H9 (cell line): ENCODE measurements around the gene PRAF2. TPM values are rescaled to one million over a fixed set of nuclear protein-coding genes. Genes with fewer than 3 reads are reported as not detected.
A peak's percentile ranks its signal among the peaks of the same experiment; 100 is the strongest.

ENCODE experiments used
- DNase-seq: peaks from one replicate; pipeline ENCODE4 v3.0.0-alpha.2; 2017
- H2AFZ ChIP-seq: one replicate; pipeline ENCODE4 v1.6.1; 2013; ENCODE audit warnings: mild to moderate bottlenecking, low read length, control low read depth, moderate library complexity
- H2AK5ac ChIP-seq: 2 replicates; pipeline ENCODE4 v1.6.1; 2013; ENCODE audit warnings: low read length, control low read depth, mixed read lengths; ENCODE audit not compliant: insufficient read length
- H2BK120ac ChIP-seq: one replicate; pipeline ENCODE4 v1.6.1; 2013; ENCODE audit warnings: low read depth, mild to moderate bottlenecking, low read length, control low read depth, inconsistent platforms; ENCODE audit not compliant: poor library complexity, severe bottlenecking
- H2BK12ac ChIP-seq: 2 replicates; pipeline ENCODE4 v1.6.1; 2013; ENCODE audit warnings: low read length, control low read depth, mixed read lengths, low read depth; ENCODE audit not compliant: insufficient read length
- H2BK15ac ChIP-seq: 2 replicates; pipeline ENCODE4 v1.6.1; 2013; ENCODE audit warnings: low read depth, low read length, control low read depth
- H2BK20ac ChIP-seq: one replicate; pipeline ENCODE4 v1.6.1; 2013; ENCODE audit warnings: low read depth, mild to moderate bottlenecking, low read length, control low read depth, inconsistent platforms; ENCODE audit not compliant: poor library complexity, severe bottlenecking
- H2BK5ac ChIP-seq: 2 replicates; pipeline ENCODE4 v1.6.1; 2013; ENCODE audit warnings: low read length, control low read depth, mixed read lengths; ENCODE audit not compliant: insufficient read length
- H3K14ac ChIP-seq: 2 replicates; pipeline ENCODE4 v1.6.1; 2013; ENCODE audit warnings: low read length, control low read depth; ENCODE audit not compliant: insufficient read depth
- H3K18ac ChIP-seq: 2 replicates; pipeline ENCODE4 v1.6.1; 2013; ENCODE audit warnings: low read depth, mild to moderate bottlenecking, mixed read lengths, low read length, control low read depth; ENCODE audit not compliant: insufficient read length
- H3K23ac ChIP-seq: 2 replicates; pipeline ENCODE4 v1.6.1; 2013; ENCODE audit warnings: low read length, control low read depth, mixed read lengths, low read depth; ENCODE audit not compliant: insufficient read length
- H3K23me2 ChIP-seq: 2 replicates; pipeline ENCODE4 v1.6.1; 2013; ENCODE audit warnings: low read depth, mild to moderate bottlenecking, mixed read lengths, low read length, control low read depth; ENCODE audit not compliant: insufficient read length, poor library complexity, severe bottlenecking
- H3K27ac ChIP-seq: 2 replicates; pipeline ENCODE4 v1.5.1; 2013; ENCODE audit warnings: low read length, control low read depth, mixed read lengths, low read depth; ENCODE audit not compliant: insufficient read length
- H3K27me3 ChIP-seq: 2 replicates; pipeline ENCODE4 v1.6.1; 2013; ENCODE audit warnings: low read length, control low read depth, inconsistent platforms; ENCODE audit not compliant: insufficient read depth
- H3K4ac ChIP-seq: 2 replicates; pipeline ENCODE4 v1.6.1; 2013; ENCODE audit warnings: low read depth, mild to moderate bottlenecking, control low read depth, inconsistent platforms, low read length, moderate library complexity
- H3K4me1 ChIP-seq: 2 replicates; pipeline ENCODE4 v1.6.1; 2013; ENCODE audit warnings: low read length, control low read depth, inconsistent platforms; ENCODE audit not compliant: insufficient read depth
- H3K4me2 ChIP-seq: 2 replicates; pipeline ENCODE4 v1.6.1; 2013; ENCODE audit warnings: low read length, control low read depth, mixed read lengths; ENCODE audit not compliant: insufficient read length, insufficient read depth
- H3K56ac ChIP-seq: 2 replicates; pipeline ENCODE4 v1.6.1; 2013; ENCODE audit warnings: low read depth, mild to moderate bottlenecking, mixed read lengths, low read length, control low read depth; ENCODE audit not compliant: insufficient read length
- H3K79me1 ChIP-seq: 2 replicates; pipeline ENCODE4 v1.6.1; 2013; ENCODE audit warnings: low read depth, mild to moderate bottlenecking, moderate library complexity, low read length, control low read depth, inconsistent platforms; ENCODE audit not compliant: insufficient read depth, poor library complexity, severe bottlenecking
- H3K79me2 ChIP-seq: 2 replicates; pipeline ENCODE4 v1.6.1; 2013; ENCODE audit warnings: low read length, control low read depth, inconsistent platforms; ENCODE audit not compliant: insufficient read depth
- H3K9ac ChIP-seq: 2 replicates; pipeline ENCODE4 v1.6.1; 2013; ENCODE audit warnings: low read length, control low read depth, mixed read lengths; ENCODE audit not compliant: insufficient read length; ENCODE audit errors: extremely low read depth
- H3K9me3 ChIP-seq: one replicate; pipeline ENCODE4 v1.6.1; 2013; ENCODE audit warnings: low read depth, low read length, inconsistent platforms; ENCODE audit not compliant: control insufficient read depth
- H3T11ph ChIP-seq: one replicate; pipeline ENCODE4 v1.6.1; 2013; ENCODE audit warnings: mild to moderate bottlenecking, low read length, control low read depth, inconsistent platforms
- H4K20me1 ChIP-seq: one replicate; pipeline ENCODE4 v1.6.1; 2013; ENCODE audit not compliant: control insufficient read depth, insufficient read length, insufficient read depth
- H4K5ac ChIP-seq: 2 replicates; pipeline ENCODE4 v1.6.1; 2013; ENCODE audit warnings: low read depth, mild to moderate bottlenecking, mixed read lengths, low read length, control low read depth; ENCODE audit not compliant: insufficient read length
- H4K8ac ChIP-seq: replicated peaks from 2 replicates; pipeline ENCODE4 v1.6.1; 2013; ENCODE audit warnings: low read length, control low read depth, mixed read lengths, low read depth; ENCODE audit not compliant: insufficient read length
- H4K91ac ChIP-seq: 2 replicates; pipeline ENCODE4 v1.6.1; 2013; ENCODE audit warnings: low read depth, mild to moderate bottlenecking, moderate library complexity, mixed read lengths, low read length, control low read depth; ENCODE audit not compliant: insufficient read length
- H3K27ac Mint-ChIP-seq, 3 experiments: 2 replicates in 2 of 3; 3 replicates in 1 of 3; pipeline ENCODE4 v1.8.0; 2020 to 2021; ENCODE audit warnings: mixed read lengths in 3 of 3, mild to moderate bottlenecking in 1 of 3, moderate library complexity in 1 of 3
- H3K27me3 Mint-ChIP-seq: 2 replicates; pipeline ENCODE4 v1.8.0; 2021; ENCODE audit warnings: low read depth, mild to moderate bottlenecking, moderate library complexity, mixed read lengths
- H3K36me3 Mint-ChIP-seq, 3 experiments: 2 replicates in 2 of 3; 3 replicates in 1 of 3; pipeline ENCODE4 v1.8.0; 2020 to 2021; ENCODE audit warnings: low read depth in 3 of 3, mixed read lengths in 3 of 3; ENCODE audit not compliant: insufficient read depth in 1 of 3
- H3K4me1 Mint-ChIP-seq, 2 experiments: 2 replicates each; pipeline ENCODE4 v1.8.0; 2020; ENCODE audit warnings: mixed read lengths in 2 of 2
- H3K4me3 Mint-ChIP-seq, 2 experiments: 2 replicates in 1 of 2; 3 replicates in 1 of 2; pipeline ENCODE4 v1.8.0; 2020 to 2021; ENCODE audit warnings: mild to moderate bottlenecking in 2 of 2, mixed read lengths in 2 of 2, moderate library complexity in 1 of 2
- H3K9me3 Mint-ChIP-seq, 2 experiments: 2 replicates in 1 of 2; 3 replicates in 1 of 2; pipeline ENCODE4 v1.8.0; 2020; ENCODE audit warnings: mild to moderate bottlenecking in 2 of 2, mixed read lengths in 2 of 2, moderate library complexity in 1 of 2
- CTCF ChIP-seq: fragments of 200-600 bp; sonication (generic); conservative IDR thresholded peaks from 3 replicates; pipeline ENCODE4 v1.8.0; 2021; ENCODE audit warnings: antibody characterized with exemption, mild to moderate bottlenecking
- WGBS: extraction: QIAGEN DNeasy Blood & Tissue Kit; methylation state at CpG from one replicate; pipeline ENCODE4 v1.1.7; 2013; ENCODE audit warnings: missing lambda C conversion rate, low lambda C conversion rate, mixed read lengths; ENCODE audit not compliant: insufficient read length; ENCODE audit errors: extremely low coverage; 5-methylcytosine and 5-hydroxymethylcytosine counted together
- total RNA-seq: library from RNA; stranded (reverse); gene quantifications from 2 replicates; pipeline ENCODE4 v1.2.1, GENCODE V29; 2021

PRAF2 gene
- total RNA-seq, 1 experiment from 2014 or later, result 13.4 TPM

- Histone ChIP-seq H2AK5ac (no peak overlapping the region), H2BK15ac (no peak overlapping the region), H3K27me3 (no peaks in the 10 kb centered on the region), H2AFZ (no peak overlapping the region), H3K23ac (no peak overlapping the region), H3K4me2 (no peak overlapping the region), H3K18ac (no peak overlapping the region), H3K4me1 (no peaks in the 10 kb centered on the region), H3K9me3 (no peaks in the 10 kb centered on the region), H2BK20ac (no peak overlapping the region), H3K14ac (no peak overlapping the region; the same call in 1 of the 2 replicates), H4K8ac (no peak overlapping the region), H3K79me1 (peaks cover 2% of the 10 kb centered on the region), H4K5ac (no peak overlapping the region), H3K23me2 (peaks cover 2% of the 10 kb centered on the region), H2BK12ac (no peak overlapping the region), H4K91ac (no peak overlapping the region), H2BK5ac (no peak overlapping the region), H3T11ph (no peak overlapping the region), H3K9ac (no peak overlapping the region), H3K56ac (no peak overlapping the region), H2BK120ac (no peak overlapping the region), H3K4ac (no peak overlapping the region), H4K20me1 (no peaks in the 10 kb centered on the region), H3K79me2 (peaks cover 3% of the 10 kb centered on the region), H3K27ac (no peak overlapping the region)
- Mint-ChIP-seq H3K4me1 (peaks cover 2 to 8% of the 10 kb centered on the region in 2 experiments; a peak in 2 of 4 replicates), H3K27me3 (peaks cover 1% of the 10 kb centered on the region; the same call in 1 of the 2 replicates), H3K36me3 (peaks cover 13 to 63% (median 33%) of the 10 kb centered on the region in 3 experiments), H3K27ac (peak overlapping the region in 1 of 3 experiments; percentile 67; a peak in 1 of 7 replicates), H3K4me3 (no peak overlapping the region), H3K9me3 (peaks cover 74 to 84% of the 10 kb centered on the region in 2 experiments)
- no peak for TF ChIP-seq CTCF
- DNase-seq, result no peak
- WGBS, result no CpG with 5 or more reads among the region's 20 CpGs
Observed at GRCh38 chrX:49064303-49064702, 9.5 kb downstream of the PRAF2 start.
